AG04449 (cell line): ENCODE measurements around the gene PPFIBP2.

Experiments
- CTCF ChIA-PET: fragments of 350-600 bp; formaldehyde crosslinking; extraction: SDS; loops from one replicate; lab custom pipeline; 2021; ENCODE audit warnings: antibody characterized with exemption; lab: Yijun Ruan, JAX
- POLR2A ChIA-PET: fragments of 400-600, 350-600 bp; formaldehyde crosslinking; extraction: SDS; loops from one replicate; lab custom pipeline; 2020; ENCODE audit warnings: antibody characterized with exemption, inconsistent platforms; lab: Yijun Ruan, JAX
- DNase-seq: peaks from one replicate; pipeline ENCODE4 v3.0.0-alpha.2; 2010; ENCODE audit warnings: low read depth, low spot score
- H3K4me3 ChIP-seq: 2 replicates; pipeline ENCODE4 v1.5.1; 2011; ENCODE audit warnings: low read depth, mild to moderate bottlenecking, control low read depth, low read length
- TF ChIP-seq, protein P1 (sequence below): IDR thresholded peaks from one replicate; pipeline ENCODE4 v1.5.1; 2011; ENCODE audit warnings: mild to moderate bottlenecking, moderate library complexity, low read length, control low read depth, inconsistent platforms; ENCODE audit not compliant: insufficient read depth; ENCODE audit errors: missing control alignments

PPFIBP2 gene

DNA sequence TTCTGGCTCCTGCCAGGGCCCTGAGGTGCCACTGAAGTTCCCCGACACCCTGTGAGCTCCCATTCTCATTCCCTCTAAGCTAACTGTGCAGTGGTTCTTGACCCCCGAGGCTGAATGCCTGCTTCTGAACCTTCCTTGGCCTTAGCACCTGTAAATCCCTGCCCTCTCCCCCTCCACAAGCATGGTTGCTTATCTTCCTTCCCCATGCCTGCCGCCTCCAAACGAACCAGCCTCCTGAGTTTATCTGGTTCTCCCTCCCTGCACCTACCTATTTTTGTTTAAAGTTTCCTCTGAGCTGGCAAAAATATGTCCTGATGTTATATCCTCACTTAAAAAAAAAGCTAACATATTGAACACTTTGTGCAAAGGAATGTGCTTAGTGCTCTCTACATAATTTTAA, 33.9 kb downstream of the PPFIBP2 start:
- ChIA-PET POLR2A (no interaction called here), CTCF (interaction anchor here (0.7 to 4.5 kb wide), 6 partner anchors 11 to 130 kb away, joined by 3 to 22 read pairs (median 4); partner anchors contain the start of gene PPFIBP2)
- H3K4me3 ChIP-seq = no peak overlapping the region
- TF ChIP-seq, protein P1, sequence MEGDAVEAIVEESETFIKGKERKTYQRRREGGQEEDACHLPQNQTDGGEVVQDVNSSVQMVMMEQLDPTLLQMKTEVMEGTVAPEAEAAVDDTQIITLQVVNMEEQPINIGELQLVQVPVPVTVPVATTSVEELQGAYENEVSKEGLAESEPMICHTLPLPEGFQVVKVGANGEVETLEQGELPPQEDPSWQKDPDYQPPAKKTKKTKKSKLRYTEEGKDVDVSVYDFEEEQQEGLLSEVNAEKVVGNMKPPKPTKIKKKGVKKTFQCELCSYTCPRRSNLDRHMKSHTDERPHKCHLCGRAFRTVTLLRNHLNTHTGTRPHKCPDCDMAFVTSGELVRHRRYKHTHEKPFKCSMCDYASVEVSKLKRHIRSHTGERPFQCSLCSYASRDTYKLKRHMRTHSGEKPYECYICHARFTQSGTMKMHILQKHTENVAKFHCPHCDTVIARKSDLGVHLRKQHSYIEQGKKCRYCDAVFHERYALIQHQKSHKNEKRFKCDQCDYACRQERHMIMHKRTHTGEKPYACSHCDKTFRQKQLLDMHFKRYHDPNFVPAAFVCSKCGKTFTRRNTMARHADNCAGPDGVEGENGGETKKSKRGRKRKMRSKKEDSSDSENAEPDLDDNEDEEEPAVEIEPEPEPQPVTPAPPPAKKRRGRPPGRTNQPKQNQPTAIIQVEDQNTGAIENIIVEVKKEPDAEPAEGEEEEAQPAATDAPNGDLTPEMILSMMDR = no peak
- DNase-seq = no peak

DNA sequence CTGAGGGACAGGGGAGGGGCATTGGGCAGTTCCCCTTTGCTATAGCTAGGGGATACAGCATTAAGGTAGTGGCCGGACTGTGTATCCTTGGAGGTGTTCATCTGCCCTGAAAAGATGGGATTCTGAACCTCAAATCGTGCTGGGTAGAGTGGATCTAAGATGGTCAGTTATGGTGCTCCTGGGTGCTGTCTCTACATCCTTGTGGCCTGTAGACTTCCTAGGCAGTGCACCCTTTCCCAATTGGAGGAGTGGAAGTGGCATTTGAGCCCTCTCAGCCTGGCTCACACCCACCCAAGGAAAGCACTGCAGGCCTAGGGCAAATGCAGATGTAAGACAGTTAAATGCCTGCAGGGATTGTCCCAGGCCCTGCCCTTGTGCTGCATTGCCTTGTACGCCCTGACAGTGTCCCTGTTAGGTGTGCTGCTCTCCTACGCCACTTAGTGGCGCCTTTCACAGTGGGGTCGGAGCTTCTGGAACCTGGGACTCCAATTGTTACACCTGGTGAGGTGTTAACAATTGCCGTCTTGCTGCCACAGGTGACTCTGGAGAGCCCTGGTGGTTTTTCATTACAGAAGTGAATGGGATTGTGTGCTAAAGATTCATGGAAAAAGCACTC, 35.0 kb downstream of the PPFIBP2 start:
- TF ChIP-seq, protein P1 = no peak
- DNase-seq = no peak
- POLR2A ChIA-PET = no interaction called here
- H3K4me3 ChIP-seq = no peak overlapping the region
- CTCF ChIA-PET = interaction anchor here (0.7 to 4.5 kb wide), 3 partner anchors 12 to 129 kb away, joined by 3 to 22 read pairs (median 4); no protein-coding TSS in a partner anchor

GRCh38 chr11:7549681-7550080, 35.9 kb downstream of the PPFIBP2 start:
- TF ChIP-seq, protein P1 = no peak
- no peak for DNase-seq
- ChIA-PET POLR2A (no interaction called here), CTCF (interaction anchor here (1.0 to 4.5 kb wide), 4 partner anchors 22 to 145 kb away, joined by 3 to 22 read pairs (median 4); no protein-coding TSS in a partner anchor)
- no peak overlapping the region for H3K4me3 ChIP-seq

DNA sequence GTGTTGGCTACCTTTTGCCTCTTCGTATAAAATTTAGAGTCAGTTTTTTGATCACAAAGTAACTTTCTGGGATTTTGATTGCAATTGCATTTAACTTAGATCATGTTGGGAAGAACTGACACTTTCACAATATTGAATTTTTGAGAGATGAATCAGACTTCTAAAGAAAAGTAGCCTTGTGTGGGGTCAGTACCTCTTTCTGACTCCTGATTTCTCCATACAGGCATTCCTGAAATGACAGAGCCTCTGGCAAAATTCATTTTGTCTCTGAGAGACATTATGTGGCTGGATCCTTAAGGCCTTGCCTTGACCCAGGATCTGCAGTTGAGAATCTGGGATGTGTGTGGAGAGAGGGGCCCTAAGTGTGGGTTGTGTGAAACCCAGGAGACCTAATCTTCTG, 37.8 kb downstream of the PPFIBP2 start:
- CTCF ChIA-PET = interaction anchor here (1.4 to 4.5 kb wide), 2 partner anchors 20 to 114 kb away, joined by 4 to 22 read pairs; no protein-coding TSS in a partner anchor
- no peak overlapping the region for H3K4me3 ChIP-seq
- TF ChIP-seq, protein P1 = no peak
- no peak for DNase-seq
- POLR2A ChIA-PET = no interaction called here

- TF ChIP-seq, protein P1 = no peak
- POLR2A ChIA-PET = no interaction called here
- DNase-seq = no peak
- no peak overlapping the region for H3K4me3 ChIP-seq
- CTCF ChIA-PET = interaction anchor here (1.0 to 1.4 kb wide), 2 partner anchors 19 to 113 kb away, joined by 4 to 7 read pairs; no protein-coding TSS in a partner anchor
Measured at GRCh38 chr11:7552666-7553065, 38.9 kb downstream of the PPFIBP2 start.

DNA sequence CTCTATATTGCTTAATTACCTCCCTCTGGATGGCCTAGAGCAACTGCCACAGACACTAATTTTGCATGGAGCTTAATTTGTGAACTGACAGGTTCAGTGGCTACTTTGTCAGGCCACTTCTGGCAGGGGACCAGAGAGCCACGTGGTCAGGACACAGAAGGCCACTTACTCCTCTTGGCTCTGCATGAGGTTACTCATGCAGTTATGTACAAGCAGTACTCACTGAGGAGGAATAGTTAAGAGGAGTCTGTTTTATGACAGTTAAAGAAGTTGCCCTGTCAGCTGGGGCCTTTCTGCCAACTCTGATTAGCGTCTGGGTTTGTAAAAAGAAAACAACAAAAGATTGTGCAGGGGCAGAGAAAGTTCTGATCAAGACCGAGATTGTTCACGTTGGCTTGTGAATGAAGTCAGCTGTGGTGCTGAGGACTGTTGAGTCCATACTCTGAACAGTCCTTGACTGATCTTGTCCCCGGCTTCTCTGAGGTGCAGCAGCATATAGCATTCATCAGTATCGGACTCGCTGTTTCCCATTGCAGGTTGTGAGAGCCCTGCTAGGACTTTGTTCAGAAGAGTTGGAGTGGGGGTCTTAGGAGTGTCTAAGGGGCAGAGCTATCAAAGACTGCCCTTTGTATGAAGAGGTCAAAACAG, 41.4 kb downstream of the PPFIBP2 start:
- H3K4me3 ChIP-seq = no peak overlapping the region
- TF ChIP-seq, protein P1 = no peak
- DNase-seq = no peak
- CTCF ChIA-PET = interaction anchor here (0.8 kb wide), 1 partner anchor 14 kb away, joined by 3 read pairs; no protein-coding TSS in a partner anchor
- POLR2A ChIA-PET = no interaction called here
